CD4-positive, alpha-beta T cell treated with Interleukin-2 at 100 ng/mL for 4 hours (primary cell): ENCODE results near the gene SUCLG2.

Experiments used
- DNase-seq: peaks from one replicate; pipeline ENCODE4 v3.0.0-alpha.2; 2020; ENCODE audit warnings: low spot score

The SUCLG2 gene, protein sequence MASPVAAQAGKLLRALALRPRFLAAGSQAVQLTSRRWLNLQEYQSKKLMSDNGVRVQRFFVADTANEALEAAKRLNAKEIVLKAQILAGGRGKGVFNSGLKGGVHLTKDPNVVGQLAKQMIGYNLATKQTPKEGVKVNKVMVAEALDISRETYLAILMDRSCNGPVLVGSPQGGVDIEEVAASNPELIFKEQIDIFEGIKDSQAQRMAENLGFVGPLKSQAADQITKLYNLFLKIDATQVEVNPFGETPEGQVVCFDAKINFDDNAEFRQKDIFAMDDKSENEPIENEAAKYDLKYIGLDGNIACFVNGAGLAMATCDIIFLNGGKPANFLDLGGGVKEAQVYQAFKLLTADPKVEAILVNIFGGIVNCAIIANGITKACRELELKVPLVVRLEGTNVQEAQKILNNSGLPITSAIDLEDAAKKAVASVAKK

DNA sequence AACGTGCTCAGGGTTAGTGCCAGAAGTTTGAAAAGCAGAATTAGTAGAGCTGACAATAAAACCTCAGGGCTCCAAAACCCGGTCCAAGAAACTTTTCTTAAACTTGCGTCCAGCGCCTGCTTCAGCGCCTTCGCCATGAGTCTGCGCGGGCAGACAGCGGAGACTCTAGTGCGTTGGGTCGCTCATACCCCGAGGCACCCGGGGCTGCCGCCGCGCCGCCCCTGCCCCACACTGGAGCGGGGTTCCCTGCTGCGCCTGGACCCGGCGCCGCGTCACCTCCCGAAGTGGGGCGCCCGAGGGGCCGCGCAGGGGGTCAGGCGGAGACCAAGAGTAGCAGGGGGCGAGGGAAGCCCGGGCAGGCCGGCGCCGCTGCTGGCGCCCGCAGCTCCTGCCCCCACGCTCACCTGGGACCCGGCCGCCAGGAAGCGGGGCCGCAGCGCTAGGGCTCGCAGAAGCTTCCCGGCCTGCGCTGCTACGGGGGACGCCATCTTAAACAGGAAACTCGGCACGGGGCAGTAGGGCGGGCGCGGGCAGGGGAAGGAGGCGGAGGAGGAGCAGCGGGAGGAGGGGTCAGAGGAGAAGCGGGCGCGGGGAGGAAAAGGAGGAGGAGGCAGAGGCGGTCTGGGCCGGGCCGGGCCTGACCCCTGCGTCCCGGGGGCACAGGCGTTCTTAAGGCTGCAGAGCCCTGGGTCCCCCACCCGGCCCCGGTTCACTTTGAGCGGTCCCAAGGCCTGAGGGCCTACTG lies at the start of gene SUCLG2:
Gene SUCLG2, minus strand, starts transcription at position 514 of the 745 bp plus-strand sequence. Its CDS starts 26 bp downstream, at position 488.
- DNase-seq: peak; percentile 78

DNA sequence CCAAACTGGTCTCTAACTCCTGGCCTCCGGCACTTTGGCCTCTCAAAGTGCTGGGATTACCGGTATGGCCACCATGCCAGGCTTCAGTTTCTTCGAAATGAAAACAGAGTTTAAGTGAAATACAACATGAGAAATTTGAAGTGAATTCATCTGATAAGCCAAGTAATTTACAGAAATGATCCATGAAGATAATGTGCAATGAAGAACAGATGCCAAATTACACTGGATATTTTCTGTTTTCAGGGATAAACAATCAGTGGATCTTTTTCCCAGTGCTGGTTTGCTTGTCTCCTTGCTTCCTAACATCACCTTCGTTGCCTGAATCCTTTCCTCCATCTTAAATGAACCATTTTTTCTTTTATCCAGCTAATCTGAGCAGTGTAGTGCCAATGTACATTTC lies 46.2 kb upstream of the SUCLG2 start:
- no peak for DNase-seq

DNA sequence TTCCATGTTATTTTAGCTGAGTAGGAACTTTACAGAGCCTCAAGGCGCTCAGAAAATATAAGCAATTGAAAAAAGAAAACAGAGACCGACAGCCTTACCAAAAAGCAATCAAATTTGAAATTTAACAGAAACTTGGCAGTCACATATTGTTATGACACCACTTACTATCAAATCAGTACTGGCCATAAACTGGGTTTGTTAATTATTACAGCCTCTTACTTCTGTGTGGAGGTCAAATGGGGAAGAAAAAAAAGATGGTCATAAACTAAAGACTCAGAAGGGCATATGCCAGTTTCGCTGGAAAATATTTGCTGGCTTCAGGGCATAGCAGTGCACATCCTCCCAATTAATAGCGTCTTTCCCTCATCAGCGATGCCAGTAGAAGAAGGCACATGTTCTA lies 45.5 kb upstream of the SUCLG2 start:
- DNase-seq: no peak

DNA sequence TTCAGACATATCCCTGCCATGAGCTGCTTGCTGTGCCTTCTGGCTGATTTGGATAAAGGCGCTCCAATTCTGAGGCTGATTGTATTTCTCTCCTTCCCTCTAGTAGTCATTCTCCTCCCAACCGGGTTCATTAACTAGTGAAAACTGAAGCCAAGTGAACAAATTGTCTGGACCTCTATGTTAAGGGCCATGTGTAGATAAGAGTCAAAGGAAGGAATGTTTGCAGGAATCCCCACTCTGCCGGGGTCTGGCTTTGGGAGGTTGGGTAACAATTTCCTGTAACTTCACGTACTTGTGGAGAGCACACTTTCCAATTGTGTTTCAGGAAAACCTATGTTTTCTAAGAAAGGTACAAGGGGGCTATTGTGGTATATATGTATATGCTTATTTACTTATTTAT lies 38.2 kb upstream of the SUCLG2 start:
- no peak for DNase-seq

DNA sequence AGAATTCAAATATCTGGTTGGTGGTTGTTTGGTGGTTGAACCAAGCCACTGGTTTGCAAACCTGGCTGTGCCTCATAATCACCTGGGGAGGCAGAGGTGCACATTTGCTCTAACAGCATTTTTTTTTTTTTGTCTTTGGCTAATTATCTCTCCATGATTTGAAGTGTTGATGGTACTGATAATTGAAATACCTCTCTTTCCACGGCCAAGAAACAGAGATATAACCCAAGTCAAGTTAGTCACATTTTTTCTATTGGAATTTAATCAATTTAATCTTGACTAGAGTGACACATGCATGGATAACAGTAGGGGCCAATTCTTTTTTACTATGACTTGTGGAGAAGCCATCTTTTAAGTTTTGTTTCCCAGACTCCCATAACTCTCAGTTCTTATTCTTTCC lies 37.5 kb upstream of the SUCLG2 start:
- no peak for DNase-seq

DNA sequence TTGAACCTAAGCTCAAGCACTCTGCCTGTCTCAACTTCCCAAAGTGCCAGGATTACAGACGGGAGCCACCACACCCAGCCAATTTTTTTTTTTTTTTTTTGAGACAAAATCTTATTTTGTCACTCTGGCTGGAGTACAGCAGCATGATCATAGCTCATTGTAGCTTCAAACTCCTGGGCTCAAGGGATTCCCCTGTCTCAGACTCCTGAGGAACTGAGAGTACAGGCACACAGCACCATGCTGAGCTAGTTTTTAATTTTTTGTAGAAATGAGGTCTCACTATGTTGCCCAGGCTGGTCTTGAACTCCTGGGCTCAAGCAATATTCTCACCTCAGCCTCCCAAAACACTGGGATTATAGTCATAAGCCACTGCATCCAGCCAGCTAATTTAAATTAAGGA lies 36.8 kb upstream of the SUCLG2 start:
- DNase-seq: no peak

DNA sequence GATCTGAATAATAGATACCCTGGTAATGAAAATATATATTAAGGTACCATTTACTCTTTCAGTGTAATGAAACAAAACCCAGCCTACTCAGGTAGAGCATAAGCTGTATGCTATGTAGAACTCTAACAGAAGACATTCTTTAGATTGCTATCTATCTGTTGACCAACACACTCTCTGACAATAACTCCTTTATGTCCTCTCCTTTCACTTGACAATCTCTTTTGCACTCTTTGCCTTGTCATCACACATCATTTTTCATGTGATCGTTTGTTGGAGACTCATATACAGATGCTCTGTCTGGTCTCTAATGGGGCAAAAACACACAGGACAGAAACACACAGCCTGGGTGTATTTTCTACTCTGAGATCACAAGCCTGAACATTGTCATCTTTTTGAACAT lies 35.4 kb upstream of the SUCLG2 start:
- no peak for DNase-seq

DNA sequence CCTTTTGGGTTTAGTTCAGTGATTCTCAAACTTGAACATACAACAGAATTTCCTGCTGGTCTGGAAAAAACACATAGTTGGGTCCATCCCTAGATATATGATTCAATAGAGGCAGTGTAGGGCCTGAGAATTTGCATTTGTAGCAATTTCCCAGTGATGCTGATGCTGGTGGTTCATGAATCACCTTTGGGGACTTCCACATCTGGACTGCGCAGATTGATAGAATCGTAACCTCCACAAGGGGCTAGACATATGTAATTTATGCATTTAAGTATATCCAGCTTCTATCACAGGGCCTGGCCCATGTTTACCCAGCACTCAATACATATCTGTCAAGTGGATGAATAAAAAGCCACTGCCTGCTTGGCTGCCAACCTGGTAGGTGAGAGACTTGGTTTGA lies 33.8 kb upstream of the SUCLG2 start:
- DNase-seq: no peak

DNA sequence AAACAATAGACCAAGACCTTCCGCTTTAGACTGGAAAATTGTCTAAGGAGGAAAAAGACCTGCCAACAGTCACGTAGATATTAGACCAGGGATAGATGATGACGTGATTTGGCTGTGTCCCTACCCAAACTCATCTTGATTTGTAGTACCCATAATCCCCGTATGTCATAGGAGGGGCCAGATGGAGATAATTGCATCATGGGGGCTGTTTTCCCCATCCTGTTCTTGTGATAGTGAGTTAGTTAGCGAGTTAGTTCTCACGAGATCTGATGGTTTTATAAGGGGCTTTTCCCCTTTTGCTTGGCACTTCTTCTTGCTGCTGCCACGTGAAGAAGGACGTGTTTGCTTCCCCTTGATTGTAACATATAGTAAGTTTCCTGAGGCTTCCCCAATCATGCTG lies 31.7 kb upstream of the SUCLG2 start:
- DNase-seq: no peak

DNA sequence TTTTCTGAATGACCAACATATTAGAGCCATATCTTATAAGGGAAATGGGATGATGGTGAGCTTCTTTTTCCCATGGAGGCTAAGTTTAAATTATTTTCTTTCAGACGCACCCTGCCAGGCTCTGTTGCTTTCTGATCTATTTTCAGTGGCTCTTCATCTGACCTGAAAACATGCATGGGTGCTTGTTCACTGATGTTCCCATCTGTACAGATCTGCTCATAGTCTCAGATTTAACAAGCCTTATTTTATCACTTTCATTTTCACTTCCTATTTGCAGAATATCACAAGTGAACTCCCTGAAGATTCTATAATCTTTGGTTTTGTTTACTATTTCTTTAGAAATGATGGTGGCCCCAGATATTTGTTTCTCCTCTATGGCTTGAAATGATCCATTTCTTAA lies 31.1 kb upstream of the SUCLG2 start:
- DNase-seq: peak; percentile 14

DNA sequence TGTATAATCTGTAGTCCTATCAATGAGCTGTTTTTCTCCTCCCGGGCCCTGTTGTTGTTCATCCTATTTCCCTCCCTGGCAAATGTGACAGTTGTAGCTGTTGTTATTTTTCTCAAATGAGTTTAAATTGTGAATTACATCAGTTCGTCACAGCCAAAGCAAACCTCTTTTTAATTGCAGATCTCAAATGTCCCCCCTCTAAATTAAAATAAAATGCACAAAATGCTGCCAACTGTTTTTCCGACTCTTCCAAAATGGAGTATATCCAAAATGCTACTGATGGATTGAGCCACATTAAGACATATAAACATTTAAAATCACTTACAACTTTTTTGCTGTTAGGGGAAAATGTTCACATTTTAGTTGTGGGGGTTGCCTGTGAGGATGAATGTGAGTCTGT lies 29.8 kb upstream of the SUCLG2 start:
- DNase-seq: no peak

DNA sequence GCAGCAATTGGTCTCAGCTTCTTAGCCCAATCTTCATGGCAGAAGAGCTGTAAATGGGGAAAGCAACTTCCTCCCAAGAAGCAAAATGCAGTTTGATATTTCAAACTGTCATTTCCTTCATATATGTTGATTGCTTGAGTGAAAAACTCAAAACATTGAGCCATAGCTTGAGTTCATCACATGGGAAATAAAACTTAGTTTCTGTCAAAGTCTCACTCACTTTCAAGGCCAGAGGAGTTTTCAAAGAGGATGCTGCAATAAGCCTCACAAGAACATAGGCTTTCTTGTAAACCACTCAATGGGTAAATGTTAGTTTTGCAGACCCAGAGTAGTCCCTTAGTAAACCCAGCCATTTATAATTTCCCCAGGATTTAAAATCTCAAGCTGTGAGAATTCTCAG lies 29.1 kb upstream of the SUCLG2 start:
- no peak for DNase-seq

DNA sequence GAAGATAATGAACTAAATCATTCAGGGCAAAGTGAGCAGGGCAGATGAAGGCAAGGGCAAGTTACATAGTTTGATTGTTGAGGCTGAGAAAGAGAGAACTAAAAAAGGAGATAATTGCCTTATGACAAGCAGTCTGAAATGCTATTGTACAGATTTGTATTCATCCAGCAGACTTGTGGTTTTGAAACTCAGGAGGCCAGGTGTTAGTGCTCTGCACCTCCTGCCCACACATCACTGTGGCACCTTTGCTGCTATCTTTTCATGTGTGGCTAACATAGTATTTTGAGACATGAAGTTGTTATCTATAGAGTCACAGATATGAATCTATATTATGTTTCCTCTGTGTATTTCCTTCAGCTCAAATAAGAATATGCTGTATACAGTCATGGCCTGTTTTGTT lies 24.3 kb upstream of the SUCLG2 start:
- peak; percentile 16 for DNase-seq

DNA sequence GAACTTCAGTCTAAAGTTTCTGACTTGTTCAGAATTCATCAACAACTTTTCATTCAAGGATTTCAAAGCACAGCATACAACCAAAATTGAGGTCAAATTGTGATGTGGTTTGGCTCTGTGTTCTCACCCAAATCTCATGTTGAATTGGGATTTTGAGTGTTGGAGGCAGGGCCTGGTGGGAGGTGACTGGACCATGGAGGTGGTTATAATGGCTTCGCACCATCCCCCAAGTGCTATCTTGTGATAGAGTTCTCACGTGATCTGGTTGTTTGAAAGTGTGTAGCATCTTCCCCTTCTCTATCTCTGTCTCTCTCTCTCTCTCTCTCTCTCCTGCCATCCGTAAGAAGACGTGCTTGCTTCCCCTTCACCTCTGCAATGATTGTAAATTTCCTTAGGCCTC lies 19.6 kb upstream of the SUCLG2 start:
- DNase-seq: no peak

DNA sequence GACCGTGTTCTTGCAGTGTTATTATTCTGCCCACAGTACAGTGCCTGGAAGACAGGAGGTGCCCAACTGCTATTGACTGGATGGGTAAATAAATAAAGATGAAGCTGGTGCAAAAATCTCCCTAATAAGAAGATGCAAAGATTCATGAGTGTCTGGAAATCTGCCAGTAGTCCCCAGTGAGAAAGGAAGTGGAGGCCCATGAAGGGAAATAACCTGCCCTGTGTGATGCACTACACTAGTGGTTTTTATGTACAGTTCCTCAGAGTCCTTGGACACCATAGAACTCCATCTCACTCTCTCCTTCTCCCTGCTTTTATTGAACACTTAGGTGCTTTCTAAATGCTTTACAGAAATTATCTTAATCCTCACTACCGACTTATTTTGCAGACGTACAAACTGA lies 8.3 kb upstream of the SUCLG2 start:
- DNase-seq: peak; percentile 45

DNA sequence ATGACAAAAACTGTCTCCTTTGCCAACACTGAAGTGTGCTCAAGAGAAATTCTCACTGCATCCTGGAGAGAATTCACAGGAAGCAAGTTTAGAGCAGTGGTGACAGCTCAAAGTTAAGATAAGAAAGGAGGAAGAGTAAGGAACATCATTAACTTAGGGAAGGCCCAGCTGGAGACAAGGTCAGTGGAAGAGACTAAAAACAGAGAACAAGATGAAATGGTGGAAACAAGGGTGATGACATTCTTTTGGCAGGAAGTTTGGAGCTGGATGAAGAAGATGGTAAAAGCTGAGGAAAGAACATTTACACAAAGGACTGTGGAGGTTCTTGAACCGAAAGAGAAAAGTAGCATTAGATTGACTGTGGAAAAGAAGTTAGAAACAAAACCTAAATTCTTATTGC lies 6.7 kb upstream of the SUCLG2 start:
- DNase-seq: no peak

DNA sequence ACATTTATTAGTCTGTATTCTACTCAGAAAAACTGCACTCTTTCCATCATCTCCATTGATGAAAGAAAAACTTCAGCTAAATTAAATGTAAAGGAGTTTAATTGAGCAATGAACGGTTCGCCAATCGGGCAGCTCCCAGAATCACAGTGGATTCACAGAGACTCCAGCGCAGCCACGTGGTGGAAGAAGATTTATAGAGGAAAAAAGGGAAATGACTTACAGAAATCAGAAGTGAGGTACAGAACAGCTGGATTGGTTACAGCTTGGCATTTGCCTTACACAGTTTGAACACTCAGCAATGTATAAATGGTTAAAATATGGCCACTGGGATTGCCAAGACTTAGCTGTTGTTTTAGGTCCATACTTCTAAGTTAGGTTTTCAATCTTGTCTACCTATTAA lies 2.8 kb upstream of the SUCLG2 start:
- DNase-seq: no peak

DNA sequence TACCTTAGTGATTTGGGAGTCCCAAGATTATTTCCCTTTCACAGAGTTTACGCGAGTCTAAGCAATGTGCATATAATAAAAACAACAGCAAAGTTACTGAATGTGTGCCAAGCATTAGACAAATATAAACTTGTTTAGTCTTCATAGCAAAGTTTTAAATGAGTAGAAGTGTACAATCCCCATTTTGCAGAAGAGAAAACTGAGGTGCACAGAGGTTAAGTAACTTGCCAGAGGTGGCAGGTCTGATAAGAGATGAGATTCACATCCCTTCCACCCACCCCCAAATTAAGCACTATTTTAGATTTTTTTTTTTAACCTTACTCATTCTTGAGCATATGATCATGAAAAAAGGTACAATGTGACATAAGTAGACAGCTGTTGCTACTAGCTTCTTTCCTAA lies 2.2 kb upstream of the SUCLG2 start:
- DNase-seq: no peak

DNA sequence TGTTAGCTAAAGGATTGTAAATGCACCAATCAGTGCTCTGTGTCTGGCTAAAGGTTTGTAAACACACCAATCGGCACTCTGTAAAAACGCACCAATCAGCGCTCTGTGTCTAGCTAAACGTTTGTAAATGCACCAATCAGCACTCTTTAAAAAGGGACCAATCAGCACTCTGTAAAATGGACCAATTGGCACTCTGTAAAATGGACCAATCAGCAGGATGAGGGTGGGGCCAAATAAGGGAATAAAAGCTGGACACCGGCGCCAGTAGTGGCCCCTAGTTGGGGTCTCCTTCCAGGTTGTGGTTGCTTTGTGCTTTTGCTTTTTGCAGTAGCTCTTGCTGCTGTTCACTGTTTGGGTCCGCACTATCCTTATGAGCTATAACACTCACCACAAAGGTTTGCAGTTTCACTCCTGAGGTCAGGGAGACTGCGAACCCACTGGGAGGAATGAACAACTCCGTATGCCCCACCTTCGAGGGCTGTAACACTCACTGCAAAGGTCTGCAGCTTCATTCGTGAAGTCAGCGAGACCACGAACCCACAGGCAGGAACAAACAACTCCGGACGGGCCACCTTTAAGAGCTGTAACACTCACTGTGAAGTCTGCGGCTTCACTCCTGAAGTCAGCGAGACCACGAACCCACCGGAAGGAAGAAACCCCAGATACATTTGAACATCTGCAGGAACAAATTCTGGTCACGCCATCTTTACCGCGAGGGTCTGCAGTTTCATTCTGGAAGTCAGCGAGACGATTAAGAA lies 1.1 kb upstream of the SUCLG2 start:
- DNase-seq: peak; percentile 81

DNA sequence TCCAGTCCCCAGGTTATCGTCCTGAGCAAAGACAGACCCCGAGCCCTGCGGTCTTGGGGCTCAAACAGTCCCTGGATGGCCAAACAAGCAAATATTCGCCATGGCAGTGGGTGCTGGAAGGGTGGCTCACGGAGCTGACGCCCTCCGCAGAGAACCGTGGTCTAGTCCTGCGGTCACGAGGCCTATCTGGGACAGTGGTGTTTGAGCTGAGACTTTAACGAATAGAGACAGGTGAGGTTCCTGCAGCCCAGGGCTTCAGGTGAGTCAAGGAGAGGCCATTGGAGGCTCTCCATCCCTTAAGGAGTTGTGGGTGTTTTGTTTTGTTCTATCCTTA lies 399 bp upstream of the SUCLG2 start:
- DNase-seq: no peak

DNA sequence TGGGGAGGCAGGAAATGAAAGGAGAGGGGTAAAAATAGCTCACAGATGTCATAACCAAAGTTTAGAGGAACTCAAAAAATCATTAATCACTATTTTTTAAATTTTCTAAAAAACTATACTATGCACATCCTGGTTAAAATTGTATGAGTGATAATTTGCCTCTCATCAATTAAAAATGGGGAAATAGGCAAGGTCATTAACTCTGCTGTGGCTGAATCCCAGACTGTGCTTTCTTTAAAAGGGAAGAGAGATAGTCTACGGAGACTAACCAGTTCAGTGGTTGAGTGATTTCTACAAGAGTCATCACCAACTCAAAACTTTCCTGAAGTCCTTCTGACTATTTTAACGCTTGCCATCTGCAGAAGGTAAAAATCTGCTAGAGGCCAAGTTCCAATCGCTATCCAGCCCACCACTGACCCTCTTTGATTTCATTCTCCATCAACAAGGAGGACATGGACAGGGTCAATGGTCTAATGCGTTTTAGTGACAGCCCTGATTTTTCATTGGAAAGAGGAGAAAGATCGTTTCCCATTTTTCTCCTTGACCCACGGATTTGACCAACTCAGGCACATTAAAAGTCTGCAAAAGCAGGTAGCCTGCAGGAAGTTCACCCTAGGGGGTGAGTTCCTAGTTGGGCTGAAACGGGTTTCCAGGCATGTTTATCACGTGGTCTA lies 850 bp downstream of the SUCLG2 start:
- DNase-seq: no peak

DNA sequence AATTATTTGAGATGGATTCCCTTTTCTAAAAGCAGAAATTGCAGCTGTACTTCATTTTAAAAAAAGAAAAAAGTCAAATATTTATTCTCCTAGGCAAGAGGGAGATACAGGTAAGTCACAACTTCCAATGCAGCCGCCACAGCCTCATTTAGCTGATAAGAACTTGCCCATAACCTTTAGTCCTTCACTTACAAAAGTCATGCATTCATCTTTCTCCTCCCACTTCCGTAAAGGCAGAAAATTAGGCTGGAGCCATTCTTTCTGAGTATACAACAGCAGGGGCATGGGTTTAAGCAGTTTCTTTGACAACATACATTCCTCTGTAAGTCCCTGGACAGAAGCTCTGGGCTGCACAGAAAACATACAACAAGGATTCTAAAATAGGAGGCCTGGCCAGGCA lies 4.3 kb downstream of the SUCLG2 start:
- DNase-seq: no peak
